ENCODE measurements around the gene MEI4.
"Not testable (repeated sequence)": the region's sequence is repeated elsewhere in the genome, so short reads cannot be mapped to it uniquely, and the experiment has no call there.

The MEI4 gene

DNA sequence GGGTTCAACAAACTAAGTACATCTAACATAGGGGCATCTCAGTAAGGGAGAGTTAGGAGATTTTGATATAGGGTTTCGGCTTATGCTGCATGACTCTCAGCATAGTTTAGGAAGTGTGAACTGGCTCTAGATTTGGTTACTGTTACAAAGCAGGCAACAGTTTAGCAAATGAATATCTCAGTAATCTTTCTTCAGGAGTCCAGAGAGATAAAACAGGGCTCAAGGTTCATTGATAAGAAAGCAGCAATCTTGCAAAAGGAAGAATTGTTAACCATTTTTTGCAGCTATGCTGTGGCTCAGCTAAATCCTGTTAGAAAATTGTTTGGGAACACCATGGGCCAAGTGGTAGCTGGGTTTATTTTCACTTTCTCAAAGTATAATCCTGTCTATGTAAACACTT is 161.3 kb downstream of the MEI4 start:
- no peak for DNase-seq (ENCODE audit: low read depth, low spot score)

DNA sequence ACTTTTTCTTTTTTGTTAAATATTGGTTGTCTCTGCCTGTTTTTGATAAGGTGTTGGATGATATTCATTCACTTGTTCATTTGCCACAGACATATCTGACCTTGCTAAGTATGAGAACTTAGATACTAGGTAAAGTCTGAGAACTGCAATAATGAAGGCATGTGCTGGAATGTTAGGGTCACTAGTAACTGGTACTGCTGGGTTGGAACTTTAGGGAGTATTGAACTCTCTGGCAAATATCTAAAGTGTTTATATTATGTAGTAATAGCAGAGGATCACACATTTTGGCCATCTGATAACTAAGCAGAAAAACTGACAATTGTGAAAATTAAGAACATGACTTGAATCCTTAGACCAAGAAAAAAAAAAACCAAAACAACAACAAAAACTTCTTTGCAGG is 162.7 kb downstream of the MEI4 start:
- DNase-seq (ENCODE audit: low read depth, low spot score), result no peak

DNA sequence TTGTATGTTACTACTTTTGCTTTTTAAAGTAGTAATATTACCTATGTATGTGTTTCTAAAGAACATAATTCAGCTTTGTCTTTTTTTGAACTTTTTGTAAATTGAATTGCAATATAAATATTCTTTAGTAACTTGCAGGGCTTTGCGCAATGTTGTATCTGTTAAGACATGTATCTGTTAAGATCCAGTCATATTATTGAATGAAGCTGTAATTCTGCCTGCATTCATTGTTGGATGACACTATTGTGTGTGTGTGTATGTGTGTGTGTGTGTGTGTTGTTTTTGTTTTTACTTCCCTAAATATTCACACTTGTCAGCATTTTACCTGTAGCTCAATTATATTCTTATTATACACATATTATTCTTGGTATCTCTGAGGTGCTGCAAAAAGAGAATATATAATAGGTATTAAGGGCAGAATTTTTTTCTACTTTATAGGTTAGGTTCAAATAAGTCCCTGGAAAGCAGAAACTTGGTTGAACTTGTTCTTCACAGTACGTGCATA is 164.0 kb downstream of the MEI4 start:
- DNase-seq (ENCODE audit: low read depth, low spot score), result no peak

DNA sequence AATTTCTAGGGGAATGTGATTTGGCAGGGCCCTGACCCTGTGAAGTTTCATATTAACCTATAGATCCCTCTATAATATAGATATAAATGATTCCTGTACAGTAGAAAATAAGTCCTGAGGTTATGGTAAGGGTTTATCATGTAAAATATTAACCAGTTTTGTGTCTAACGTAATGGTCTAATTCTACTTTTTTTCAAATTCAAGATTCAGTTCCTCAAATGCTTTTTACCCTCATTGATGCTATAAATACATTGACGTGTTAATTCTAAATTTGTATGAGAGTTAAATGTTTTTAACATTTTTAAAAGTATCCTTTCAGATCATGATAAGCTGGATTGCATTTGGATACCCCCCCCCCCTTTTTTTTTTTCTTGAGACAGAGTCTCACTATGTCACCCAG is 169.4 kb downstream of the MEI4 start:
- no peak for DNase-seq (ENCODE audit: low read depth, low spot score)

DNA sequence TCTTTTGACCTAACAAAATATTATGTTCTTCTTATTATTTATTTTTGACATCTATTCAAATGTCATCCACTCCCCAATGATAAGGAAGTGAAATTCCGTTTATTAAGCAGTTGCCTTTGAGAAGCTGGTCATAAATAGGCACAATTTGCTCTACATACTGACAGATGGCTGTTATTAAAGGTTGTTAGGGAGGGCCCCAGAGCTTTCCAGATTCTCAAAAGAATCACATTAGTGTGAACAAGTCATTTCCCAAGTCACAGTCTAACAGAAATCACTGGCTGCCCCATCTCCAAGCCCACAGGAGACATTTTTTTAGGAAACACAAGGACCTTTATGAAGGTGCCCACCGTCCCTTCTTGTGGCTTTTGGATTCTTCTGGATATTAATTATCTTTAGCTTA is 172.4 kb downstream of the MEI4 start:
- no peak for DNase-seq (ENCODE audit: low read depth, low spot score)

DNA sequence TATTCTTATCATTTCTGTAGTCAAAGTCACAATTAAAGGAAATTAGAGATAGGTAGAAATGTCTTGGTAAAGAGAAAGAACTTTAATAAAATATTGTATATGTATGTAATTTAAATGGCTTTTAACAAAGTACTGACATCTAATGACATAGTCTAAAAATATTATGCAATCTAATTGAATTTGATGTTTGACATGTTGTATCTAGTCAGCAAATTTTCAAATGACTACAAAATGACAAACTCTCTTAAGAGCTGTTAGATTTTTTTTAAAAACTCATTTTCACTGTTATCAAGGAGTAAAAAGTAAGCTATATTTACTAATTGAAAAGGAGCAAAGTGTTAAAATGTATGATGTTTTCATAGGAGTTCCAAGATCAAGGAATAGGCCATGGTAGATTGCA is 176.9 kb downstream of the MEI4 start:
- DNase-seq (ENCODE audit: low read depth, low spot score), result no peak

DNA sequence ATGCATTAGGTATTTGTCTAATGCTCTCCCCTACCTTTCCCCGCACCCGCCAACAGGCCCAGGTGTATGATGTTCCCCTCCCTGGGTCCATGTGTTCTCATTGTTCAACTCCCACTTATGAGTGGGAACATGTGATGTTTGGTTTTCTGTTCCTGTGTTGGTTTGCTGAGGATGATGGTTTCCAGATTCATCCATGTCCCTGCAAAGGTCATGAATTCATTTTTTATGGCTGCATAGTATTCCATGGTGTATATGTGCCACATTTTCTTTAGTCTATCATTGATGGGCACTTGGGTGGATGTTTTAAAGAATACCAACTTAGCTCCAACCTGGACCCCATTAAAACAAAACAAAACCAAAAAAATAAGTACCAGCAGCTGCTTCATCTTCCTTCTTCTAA is 180.9 kb downstream of the MEI4 start:
- DNase-seq (ENCODE audit: low read depth, low spot score), result not testable (repeated sequence)

DNA sequence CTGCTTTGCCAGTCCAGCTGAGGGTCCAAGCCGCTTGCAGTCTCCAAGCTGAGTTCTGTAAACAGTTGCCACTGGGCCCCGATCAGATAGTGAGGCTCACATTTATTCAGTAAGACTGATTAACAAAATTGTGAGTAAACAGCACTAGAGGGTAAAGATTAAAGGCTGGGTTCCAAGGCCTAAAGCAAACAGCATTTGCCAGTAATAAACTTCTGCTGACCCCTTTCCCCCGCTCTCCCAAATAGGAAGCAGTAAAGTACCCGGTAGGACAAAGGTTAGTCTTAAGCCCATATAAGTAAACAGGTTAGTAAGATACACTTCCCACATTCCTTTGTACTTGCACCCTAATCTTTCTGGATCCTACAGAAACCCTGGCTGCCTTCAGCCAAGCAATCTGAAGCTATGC is 181.8 kb downstream of the MEI4 start:
- DNase-seq (ENCODE audit: low read depth, low spot score), result no peak

DNA sequence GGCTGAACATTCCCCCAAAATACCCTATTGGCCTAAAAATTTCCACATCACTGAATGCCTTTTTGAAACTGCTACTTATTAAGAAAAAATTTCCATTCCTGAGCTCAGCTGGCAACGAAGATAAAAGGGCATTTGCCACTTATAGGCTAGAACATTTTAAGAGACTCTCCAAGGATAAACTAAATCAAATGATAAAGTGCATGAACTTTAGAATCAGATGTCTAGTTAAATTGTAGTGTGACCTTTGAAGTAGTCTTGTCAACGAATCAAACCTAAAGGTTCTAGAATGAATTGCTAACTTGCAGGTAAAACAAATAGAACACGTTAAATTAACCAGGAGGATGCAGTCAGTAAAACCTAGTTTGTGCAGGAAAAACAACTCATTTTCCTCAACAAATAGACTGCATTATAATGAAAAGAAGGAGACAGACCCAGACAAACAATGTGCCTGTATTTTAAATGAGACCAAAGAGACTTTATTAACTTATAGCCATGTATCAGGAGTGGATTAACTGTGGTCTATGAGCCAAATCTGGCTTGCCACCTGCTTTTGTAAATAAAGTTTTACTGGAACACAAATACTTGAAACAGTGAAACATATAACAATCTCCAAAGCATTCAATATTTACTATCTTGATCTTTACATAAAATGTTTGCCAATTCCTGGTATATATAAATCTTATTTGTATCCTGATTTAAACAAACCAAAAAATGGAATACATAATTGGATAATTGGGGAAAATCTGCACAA is 184.4 kb downstream of the MEI4 start:
- no peak for DNase-seq (ENCODE audit: low read depth, low spot score)

DNA sequence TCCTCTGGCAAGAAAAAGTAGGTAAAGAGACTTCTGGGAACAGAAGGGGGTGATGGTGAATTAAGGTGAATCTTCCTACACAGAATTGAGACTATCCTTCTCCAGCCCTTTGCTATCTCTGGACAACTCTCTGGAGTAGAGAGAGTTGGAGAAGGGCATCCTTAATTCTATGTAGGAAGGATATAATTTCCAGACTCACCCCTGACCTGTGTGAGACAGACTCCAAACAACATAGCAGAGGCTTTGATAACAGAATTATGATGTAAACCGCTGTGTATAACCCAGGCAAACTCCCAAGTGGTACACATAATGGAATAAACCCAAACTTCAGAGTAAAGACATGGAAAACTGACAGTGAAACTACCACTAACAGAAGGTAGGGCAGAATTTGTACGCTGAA is 186.5 kb downstream of the MEI4 start:
- DNase-seq (ENCODE audit: low read depth, low spot score), result no peak

DNA sequence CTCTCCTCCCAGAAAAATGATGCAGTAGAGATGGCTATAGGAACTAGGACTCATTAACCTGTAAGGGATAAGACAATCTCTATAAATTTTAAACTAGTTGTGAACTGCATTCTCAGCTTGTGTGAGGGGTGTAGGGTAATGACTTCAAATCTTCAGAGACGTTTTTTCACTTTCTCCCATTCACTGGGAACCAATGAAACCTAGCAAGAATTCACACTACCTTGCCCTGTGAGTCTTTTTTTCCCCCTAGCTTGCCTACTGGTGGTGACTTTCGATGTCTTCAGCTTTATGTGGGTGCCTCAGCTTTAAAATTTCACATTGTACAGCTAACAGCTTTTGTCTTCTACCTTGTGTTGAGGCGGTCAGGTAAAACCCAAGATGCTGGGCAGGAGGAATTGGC is 192.0 kb downstream of the MEI4 start:
- no peak for DNase-seq (ENCODE audit: low read depth, low spot score)

DNA sequence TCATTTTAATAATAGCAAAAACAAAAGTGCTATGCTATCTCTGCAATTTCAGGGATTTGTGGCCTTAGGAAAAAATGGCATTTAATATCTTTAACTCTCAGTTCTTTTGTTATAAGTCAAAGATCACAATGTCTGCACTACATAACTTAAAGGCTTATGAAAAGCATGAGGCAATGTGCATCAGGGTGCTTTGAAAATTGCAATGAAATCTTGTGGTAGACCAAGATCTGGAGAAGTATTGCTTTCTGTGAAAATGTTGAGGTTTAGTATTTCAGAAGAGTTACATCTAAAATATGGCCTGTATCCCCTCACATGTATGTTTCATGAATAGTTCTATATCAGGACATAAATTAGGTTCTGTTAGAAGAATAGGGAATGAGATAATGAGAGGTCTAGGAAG is 200.6 kb downstream of the MEI4 start:
- no peak for DNase-seq (ENCODE audit: low read depth, low spot score)

DNA sequence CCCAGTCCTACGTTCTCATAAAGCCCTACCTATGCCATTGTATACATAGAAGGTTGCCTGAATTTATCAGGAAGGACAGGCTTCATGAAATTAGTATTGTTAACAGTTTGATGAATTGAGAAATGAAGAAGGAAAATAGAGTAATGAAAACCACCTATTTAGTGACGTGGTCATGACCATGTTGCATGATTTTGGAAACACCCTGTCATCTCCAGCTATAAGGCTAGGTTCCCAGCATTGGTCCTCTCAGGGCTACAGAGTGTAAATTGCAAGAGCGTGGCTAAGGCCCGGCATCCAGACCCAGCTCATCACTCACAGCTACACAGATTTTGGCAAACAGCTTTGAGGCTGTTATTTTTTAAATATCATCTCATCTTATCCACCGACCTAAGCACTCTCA is 203.6 kb downstream of the MEI4 start:
- no peak for DNase-seq (ENCODE audit: low read depth, low spot score)

DNA sequence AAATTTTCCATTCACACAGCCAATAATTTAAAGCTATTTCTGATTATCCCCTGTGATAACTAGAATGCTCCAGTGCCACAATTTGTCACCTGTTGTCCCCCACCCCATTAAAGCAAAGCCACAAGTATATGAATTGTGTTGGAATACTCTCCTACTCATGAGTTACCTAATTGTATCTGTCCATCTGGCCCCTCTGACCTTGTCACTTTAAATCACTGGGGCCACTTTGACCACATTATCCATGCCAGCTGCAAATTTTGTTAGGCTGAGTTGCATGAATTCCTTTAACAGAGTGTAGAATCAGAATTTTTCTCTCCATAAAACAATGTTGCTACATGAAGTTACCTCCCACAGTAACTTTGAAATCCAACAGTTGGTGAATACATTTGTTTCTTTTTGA is 204.6 kb downstream of the MEI4 start:
- DNase-seq (ENCODE audit: low read depth, low spot score), result no peak

DNA sequence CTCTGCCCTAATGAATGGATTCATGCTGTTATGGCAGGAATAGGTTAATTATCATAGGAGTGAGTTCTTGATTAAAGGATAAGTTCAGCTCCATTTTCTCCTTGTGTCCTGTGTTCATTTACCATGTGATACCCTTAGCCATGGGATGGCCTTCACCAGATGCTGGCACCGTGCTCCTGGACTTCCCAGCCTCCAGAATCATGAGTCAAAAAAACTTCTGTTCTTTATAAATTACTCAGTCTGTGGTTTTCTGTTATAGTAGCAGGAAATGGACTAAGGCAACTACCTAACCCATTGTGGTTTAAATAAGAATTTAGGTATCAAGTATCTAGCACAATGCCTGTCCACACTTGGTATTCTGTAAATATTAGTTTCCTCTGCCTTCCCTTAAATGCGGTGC is 223.5 kb downstream of the MEI4 start:
- DNase-seq (ENCODE audit: low read depth, low spot score), result no peak

DNA sequence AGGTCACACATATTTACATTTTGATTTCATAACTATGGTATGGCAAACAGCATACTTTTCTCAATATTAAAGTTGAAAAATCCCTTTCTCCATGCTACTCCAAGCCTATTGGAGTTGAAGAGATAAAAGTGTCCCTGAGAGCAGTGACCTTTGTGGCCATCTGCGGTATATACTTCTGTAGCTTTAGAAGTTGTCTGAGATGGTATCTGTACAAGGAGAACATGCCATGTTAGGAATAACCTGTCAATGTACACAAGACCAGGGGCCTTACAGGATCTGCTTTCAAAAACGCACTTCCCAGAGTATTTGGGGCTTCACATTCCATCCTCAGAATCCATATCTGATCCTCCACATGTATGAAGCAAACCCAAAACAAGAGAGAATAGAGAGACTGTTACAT is 226.7 kb downstream of the MEI4 start:
- DNase-seq (ENCODE audit: low read depth, low spot score), result no peak

DNA sequence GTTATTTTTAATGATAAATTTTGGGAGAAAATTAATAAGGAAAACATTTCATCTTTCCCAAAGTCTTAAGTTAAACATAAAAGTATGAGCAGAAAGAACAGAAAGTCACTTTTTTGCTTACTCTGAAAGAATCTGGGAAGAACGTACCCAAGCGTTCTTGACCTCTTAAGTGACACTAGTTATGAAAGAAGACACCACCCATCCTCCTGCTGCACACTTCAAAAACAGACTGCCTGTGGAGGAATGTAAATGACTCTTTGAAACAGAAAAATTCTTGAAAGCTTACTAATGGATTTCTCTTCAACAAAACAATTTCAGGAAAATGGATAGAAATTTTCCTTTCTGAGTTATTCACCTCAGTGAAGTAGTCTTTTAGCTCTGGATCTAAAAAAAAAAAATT is 227.7 kb downstream of the MEI4 start:
- peak; percentile 9 for DNase-seq (ENCODE audit: low read depth, low spot score)

DNA sequence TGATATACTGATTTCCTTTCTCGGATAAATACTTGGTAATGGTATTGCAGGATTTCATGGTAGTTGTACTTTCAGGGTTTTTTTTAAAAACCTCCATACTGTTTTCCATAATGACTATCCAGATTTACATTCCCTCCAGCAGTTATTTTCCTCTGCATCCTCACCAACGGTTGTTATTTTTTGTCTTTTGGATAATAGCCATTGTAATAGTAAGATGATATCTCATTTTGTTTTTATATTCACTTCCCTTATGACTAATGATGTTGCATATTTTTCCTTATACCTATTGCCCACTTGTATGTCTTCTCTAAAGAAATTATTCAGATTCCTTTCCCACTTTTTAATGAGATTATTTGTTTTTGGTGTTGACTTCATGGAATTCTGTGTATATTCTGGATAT is 231.0 kb downstream of the MEI4 start:
- no peak for DNase-seq (ENCODE audit: low read depth, low spot score)

DNA sequence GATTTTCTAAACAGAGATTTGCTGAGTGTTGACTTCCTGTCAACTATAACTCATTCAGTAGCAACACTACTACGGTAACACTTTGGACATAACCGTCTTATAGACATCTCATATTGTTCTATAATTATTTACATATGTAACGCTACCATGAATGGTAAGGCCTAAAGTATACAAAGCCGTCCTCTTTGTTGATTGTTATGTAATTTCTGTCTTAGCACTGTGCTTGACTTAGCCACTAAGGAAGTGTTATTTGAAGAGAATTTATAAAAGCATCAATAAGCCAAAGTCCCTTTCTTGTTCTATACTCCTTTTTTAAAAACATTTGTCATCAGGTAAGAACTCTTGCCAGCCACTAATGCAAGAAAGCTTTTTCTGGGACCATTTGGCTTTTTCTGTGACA is 240.6 kb downstream of the MEI4 start:
- DNase-seq (ENCODE audit: low read depth, low spot score), result no peak

DNA sequence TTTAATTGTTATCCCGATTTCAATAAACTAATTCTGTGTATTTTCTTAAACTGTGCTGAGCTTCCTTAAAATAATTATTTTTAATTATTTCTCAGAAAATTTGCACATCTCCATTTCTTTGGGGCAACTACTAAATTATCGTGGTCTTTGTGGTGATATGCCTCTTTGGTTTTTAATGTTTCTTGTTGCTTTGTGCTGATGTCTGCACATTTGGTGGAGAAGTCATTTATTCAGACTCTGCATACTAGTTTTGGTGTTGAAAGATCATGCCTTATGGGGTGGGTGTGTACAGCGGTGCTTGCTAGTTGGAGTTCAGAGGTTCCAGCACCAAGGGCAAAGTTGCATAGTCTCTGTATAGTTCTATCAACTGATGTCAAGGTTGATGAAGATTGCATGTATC is 253.2 kb downstream of the MEI4 start:
- DNase-seq (ENCODE audit: low read depth, low spot score), result no peak

DNA sequence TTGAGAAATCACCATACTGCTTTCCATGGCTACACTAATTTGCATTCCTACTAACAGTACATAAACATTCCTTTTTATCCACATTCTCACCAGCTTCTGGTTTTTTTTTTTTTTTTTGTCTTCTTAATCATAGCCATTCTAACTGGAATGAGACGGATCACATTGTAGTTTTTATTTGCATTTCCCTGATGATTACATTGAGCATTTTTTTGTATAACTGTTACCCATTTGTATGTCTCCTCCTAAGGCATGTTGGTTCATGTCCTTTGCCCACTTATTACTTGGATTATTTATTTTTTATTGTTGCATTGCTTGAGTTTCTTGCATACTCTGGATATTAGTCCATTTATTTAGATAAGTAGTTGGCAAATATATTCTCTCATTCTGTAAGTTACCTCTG is 258.0 kb downstream of the MEI4 start:
- DNase-seq (ENCODE audit: low read depth, low spot score), result no peak

DNA sequence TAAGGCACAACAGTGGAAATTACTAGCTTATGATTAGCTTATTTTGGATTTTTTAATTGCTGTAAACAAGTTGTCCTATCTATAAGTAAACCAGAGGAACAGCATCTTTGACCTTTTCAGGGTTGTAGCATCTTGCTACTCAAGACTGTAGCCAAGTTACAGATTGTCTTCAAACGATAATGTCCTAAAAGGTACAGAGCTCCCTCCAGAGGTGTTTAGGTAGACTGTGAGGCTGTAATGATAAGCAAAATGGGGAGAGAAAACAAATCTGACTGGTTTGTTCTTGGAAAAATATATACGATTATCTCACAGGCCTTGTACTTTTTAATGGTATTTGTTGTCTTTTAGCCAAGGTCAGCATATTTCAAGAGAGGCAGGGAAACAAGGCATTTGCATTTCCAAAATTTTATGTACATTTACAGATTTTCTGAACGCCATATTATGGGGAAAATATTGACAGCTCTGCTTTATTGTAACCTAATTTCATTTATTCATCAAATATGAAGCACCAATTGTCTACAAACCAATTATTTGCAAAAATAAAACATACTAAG is 273.4 kb downstream of the MEI4 start:
- peak; percentile 1 for DNase-seq (ENCODE audit: low read depth, low spot score)

DNA sequence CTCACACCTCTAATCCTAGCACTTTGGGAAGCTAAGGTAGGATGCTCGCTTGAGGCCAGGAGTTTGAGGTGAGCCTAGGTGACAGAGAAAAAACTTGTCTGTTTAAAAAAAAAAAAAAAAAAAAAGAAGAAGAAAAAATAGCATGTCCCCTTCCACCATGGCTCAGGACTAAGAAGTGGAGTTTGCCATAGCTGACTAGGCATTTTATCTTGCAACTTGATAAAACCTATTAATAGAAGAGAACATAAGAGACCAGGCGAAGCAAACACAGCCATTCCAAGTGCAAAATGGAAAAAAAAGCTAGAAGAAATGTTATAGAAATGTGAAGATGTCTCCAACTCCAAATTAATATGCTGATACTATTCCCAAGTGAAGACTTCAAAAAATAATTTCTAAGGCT is 277.5 kb downstream of the MEI4 start:
- no peak for DNase-seq (ENCODE audit: low read depth, low spot score)

DNA sequence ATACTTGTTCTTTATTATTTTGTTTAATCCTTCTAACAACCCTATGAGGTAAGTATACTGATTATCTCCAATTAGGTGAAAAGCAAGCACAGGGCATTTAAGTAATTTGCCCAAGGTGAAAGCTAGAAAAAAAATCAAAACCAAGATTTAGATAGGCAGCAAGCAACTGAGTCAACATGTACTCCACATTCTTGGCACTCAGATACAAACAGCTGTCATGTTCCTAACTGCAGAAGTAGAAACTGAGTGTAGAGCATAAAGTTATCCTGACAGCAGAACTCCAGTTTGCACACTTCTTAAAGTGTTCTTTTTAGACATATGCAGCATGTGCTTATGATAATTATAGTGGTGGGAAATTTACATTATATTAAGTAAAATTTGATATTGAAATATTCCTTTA is 278.1 kb downstream of the MEI4 start:
- DNase-seq (ENCODE audit: low read depth, low spot score), result no peak
